H1 (cell line): ENCODE measurements around the gene RAD51B. TPM values are rescaled to one million over a fixed set of nuclear protein-coding genes. Genes with fewer than 3 reads are reported as not detected.

Experiments used
- CTCF ChIA-PET: fragments of 300-600 bp; sonication (Branson Sonifier 250); formaldehyde crosslinking; loops from one replicate; lab custom pipeline; 2021; ENCODE audit not compliant: partially characterized antibody; lab: Charles Lee
- POLR2A ChIA-PET: fragments of 300-600 bp; sonication (Branson Sonifier 250); formaldehyde crosslinking; loops from one replicate; lab custom pipeline; 2021; ENCODE audit warnings: inconsistent platforms; ENCODE audit not compliant: partially characterized antibody; lab: Charles Lee
- DNase-seq, 2 experiments: peaks; one replicate each; pipeline versions ENCODE4 v3.0.0 to v3.0.0-alpha.2; 2010 to 2022; ENCODE audit warnings: low spot score in 2 of 2, low read depth in 1 of 2, mixed read lengths in 1 of 2
- FAIRE-seq: peaks from 2 replicates; lab custom pipeline; 2011; peaks lifted over from hg19 to GRCh38; lab: Jason Lieb, UNC
- H2AFZ ChIP-seq: 2 replicates; pipeline ENCODE4 v1.8.1; 2012; ENCODE audit warnings: low read length, inconsistent platforms
- H2AK5ac ChIP-seq: 2 replicates; pipeline ENCODE4 v1.6.1; 2013; ENCODE audit warnings: low read depth, low read length
- H2BK120ac ChIP-seq: replicated peaks from 2 replicates; pipeline ENCODE3; 2013; ENCODE audit warnings: low read depth, low read length, inconsistent platforms
- H2BK12ac ChIP-seq: 2 replicates; pipeline ENCODE4 v1.6.1; 2013; ENCODE audit warnings: low read depth, low read length
- H2BK15ac ChIP-seq: 2 replicates; pipeline ENCODE4 v1.6.1; 2013; ENCODE audit warnings: low read length
- H2BK20ac ChIP-seq: 2 replicates; pipeline ENCODE4 v1.6.1; 2013; ENCODE audit warnings: low read length
- H2BK5ac ChIP-seq: 2 replicates; pipeline ENCODE4 v1.6.1; 2013; ENCODE audit warnings: low read depth, low read length
- H3K14ac ChIP-seq: 2 replicates; pipeline ENCODE4 v1.6.1; 2013; ENCODE audit warnings: inconsistent platforms; ENCODE audit not compliant: insufficient read length
- H3K18ac ChIP-seq: 2 replicates; pipeline ENCODE4 v1.6.1; 2013; ENCODE audit warnings: low read length; ENCODE audit errors: extremely low read depth
- H3K23ac ChIP-seq: 2 replicates; pipeline ENCODE4 v1.6.1; 2013; ENCODE audit warnings: inconsistent platforms; ENCODE audit not compliant: insufficient read length
- H3K23me2 ChIP-seq: 2 replicates; pipeline ENCODE4 v1.6.1; 2013; ENCODE audit warnings: low read depth, low read length
- H3K27ac ChIP-seq: 2 replicates; pipeline ENCODE4 v1.6.1; 2011; ENCODE audit warnings: low read depth, low read length, inconsistent platforms
- H3K27me3 ChIP-seq, 4 experiments: replicated peaks in 1 of 4; 1 replicate in 1 of 4; 2 replicates in 3 of 4; pipeline versions ENCODE4 v1.6.1 to v1.8.1; 2011 to 2013; ENCODE audit warnings: low read length in 3 of 4, mild to moderate bottlenecking in 3 of 4, inconsistent platforms in 2 of 4, mixed read lengths in 2 of 4, moderate library complexity in 1 of 4; ENCODE audit not compliant: control insufficient read depth in 3 of 4, insufficient read depth in 3 of 4; ENCODE audit errors: extremely low read depth in 1 of 4
- H3K36me3 ChIP-seq, 4 experiments: 2 replicates each; pipeline versions ENCODE4 v1.6.1 to v1.8.1; 2011 to 2013; ENCODE audit warnings: mild to moderate bottlenecking in 4 of 4, low read length in 3 of 4, moderate library complexity in 2 of 4, control low read depth in 1 of 4, inconsistent platforms in 1 of 4; ENCODE audit not compliant: insufficient read depth in 4 of 4, control insufficient read depth in 2 of 4
- H3K4ac ChIP-seq: replicated peaks from 2 replicates; pipeline ENCODE3; 2013; ENCODE audit warnings: low read length, low read depth, mixed read lengths, inconsistent platforms; ENCODE audit not compliant: insufficient read length
- H3K4me1 ChIP-seq, 4 experiments: replicated peaks in 1 of 4; 1 replicate in 1 of 4; 2 replicates in 3 of 4; pipeline versions ENCODE4 v1.6.1 to v1.8.1; 2011 to 2013; ENCODE audit warnings: low read length in 3 of 4, inconsistent platforms in 2 of 4, mixed read lengths in 1 of 4; ENCODE audit not compliant: insufficient read depth in 4 of 4, control insufficient read depth in 3 of 4
- H3K4me2 ChIP-seq, 2 experiments: 2 replicates each; pipeline versions ENCODE4 v1.6.1 to v1.8.1; 2011 to 2013; ENCODE audit warnings: low read depth in 2 of 2, low read length in 2 of 2, control low read depth in 1 of 2, inconsistent platforms in 1 of 2, mild to moderate bottlenecking in 1 of 2; ENCODE audit not compliant: insufficient read depth in 1 of 2
- H3K4me3 ChIP-seq, 4 experiments: fragments of 200-600, 300-600 bp in 1 of 4; sonication (generic), shearing (Covaris generic), sonication (Bioruptor Twin) in 1 of 4; 2 replicates each; pipeline versions ENCODE4 v1.5.1 to v1.8.1; 2011 to 2016; ENCODE audit warnings: low read length in 4 of 4, low read depth in 3 of 4, control low read depth in 2 of 4, inconsistent platforms in 2 of 4, mild to moderate bottlenecking in 2 of 4, mixed read lengths in 1 of 4, moderate library complexity in 1 of 4; ENCODE audit not compliant: insufficient read depth in 2 of 4; ENCODE audit errors: extremely low read depth in 1 of 4
- H3K56ac ChIP-seq: replicated peaks from 2 replicates; pipeline ENCODE3; 2013; ENCODE audit warnings: low read depth, mild to moderate bottlenecking, mixed read lengths, low read length, inconsistent platforms; ENCODE audit not compliant: insufficient read length
- H3K79me1 ChIP-seq: 2 replicates; pipeline ENCODE4 v1.6.1; 2013; ENCODE audit warnings: low read depth, low read length, control low read depth
- H3K79me2 ChIP-seq, 2 experiments: 2 replicates each; pipeline versions ENCODE4 v1.6.1 to v1.8.1; 2012 to 2013; ENCODE audit warnings: low read length in 2 of 2, mild to moderate bottlenecking in 2 of 2, inconsistent platforms in 1 of 2; ENCODE audit not compliant: insufficient read depth in 2 of 2, control insufficient read depth in 1 of 2
- H3K9ac ChIP-seq, 4 experiments: replicated peaks in 1 of 4; 1 replicate in 1 of 4; 2 replicates in 3 of 4; pipeline versions ENCODE4 v1.6.1 to v1.8.1; 2011 to 2013; ENCODE audit warnings: low read depth in 3 of 4, low read length in 3 of 4, control low read depth in 2 of 4, mild to moderate bottlenecking in 2 of 4, moderate library complexity in 2 of 4, inconsistent platforms in 1 of 4; ENCODE audit errors: extremely low read depth in 1 of 4
- H3K9me3 ChIP-seq, 2 experiments: 2 replicates each; pipeline versions ENCODE4 v1.6.1 to v1.8.1; 2012 to 2013; ENCODE audit warnings: mild to moderate bottlenecking in 2 of 2, moderate library complexity in 2 of 2, control low read depth in 1 of 2, inconsistent platforms in 1 of 2, low read depth in 1 of 2, low read length in 1 of 2, mixed read lengths in 1 of 2; ENCODE audit not compliant: insufficient read depth in 2 of 2
- H4K20me1 ChIP-seq, 2 experiments: replicated peaks in 1 of 2; 2 replicates each; pipeline versions ENCODE3 to v1.8.1; 2011 to 2013; ENCODE audit warnings: inconsistent platforms in 2 of 2, low read length in 2 of 2, mild to moderate bottlenecking in 1 of 2; ENCODE audit not compliant: insufficient read depth in 2 of 2, control insufficient read depth in 1 of 2
- H4K5ac ChIP-seq: 2 replicates; pipeline ENCODE4 v1.6.1; 2013; ENCODE audit warnings: low read length, low read depth, mixed read lengths, inconsistent platforms; ENCODE audit not compliant: insufficient read length
- H4K8ac ChIP-seq: 2 replicates; pipeline ENCODE4 v1.8.0; 2013; ENCODE audit warnings: mild to moderate bottlenecking, moderate library complexity, low read length, inconsistent platforms; ENCODE audit not compliant: insufficient read depth; ENCODE audit errors: extremely low read depth
- H4K91ac ChIP-seq: replicated peaks from 2 replicates; pipeline ENCODE3; 2013; ENCODE audit warnings: low read length, mixed read lengths, inconsistent platforms; ENCODE audit not compliant: insufficient read length
- BCL11A ChIP-seq, 2 experiments: IDR thresholded peaks; one replicate each; pipeline ENCODE4 v1.6.1; 2011; ENCODE audit warnings: low read depth in 2 of 2, low read length in 2 of 2, mild to moderate bottlenecking in 2 of 2
- KDM1A ChIP-seq: fragments of 200-600, 300-600 bp; sonication (generic); IDR thresholded peaks from 2 replicates; pipeline ENCODE4 v1.7.1; 2016; ENCODE audit warnings: mild to moderate bottlenecking, low read length, borderline replicate concordance
- NRF1 ChIP-seq: IDR thresholded peaks from 2 replicates; pipeline ENCODE4 v1.6.1; 2011; ENCODE audit warnings: mild to moderate bottlenecking, low read depth, low read length, improper control_type of control experiment
- RBBP5 ChIP-seq: IDR thresholded peaks from 2 replicates; pipeline ENCODE4 v1.7.1; 2012; ENCODE audit warnings: low read depth, mild to moderate bottlenecking, inconsistent platforms, low read length, moderate library complexity, borderline replicate concordance
- TAF1 ChIP-seq: IDR thresholded peaks from 2 replicates; pipeline ENCODE4 v1.6.1; 2011; ENCODE audit warnings: mild to moderate bottlenecking, low read depth, low read length
- TCF12 ChIP-seq: IDR thresholded peaks from 2 replicates; pipeline ENCODE4 v1.6.1; 2011; ENCODE audit warnings: low read depth, mild to moderate bottlenecking, low read length
- TEAD4 ChIP-seq: IDR thresholded peaks from 2 replicates; pipeline ENCODE4 v1.6.1; 2012; ENCODE audit warnings: low read depth, low read length, inconsistent platforms, mixed read lengths
- WGBS, 2 experiments: shearing (Covaris generic) in 1 of 2; methylation state at CpG; one replicate each; pipeline versions ENCODE4 v1.1.6 to v1.1.7; 2013 to 2015; ENCODE audit warnings: low lambda C conversion rate in 2 of 2, mixed read lengths in 2 of 2, inconsistent platforms in 1 of 2, low coverage in 1 of 2, missing lambda C conversion rate in 1 of 2; ENCODE audit not compliant: insufficient replicate concordance in 2 of 2, insufficient coverage in 1 of 2, insufficient read length in 1 of 2; ENCODE audit errors: extremely low coverage in 1 of 2, missing lambda C conversion rate in 1 of 2; 5-methylcytosine and 5-hydroxymethylcytosine counted together
- polyA plus RNA-seq, 7 experiments: library from polyadenylated mRNA; depleted of rRNA in 3 of 7; stranded (reverse) in 5 of 7; unstranded in 2 of 7; fragments of >200 nt in 5 of 7; fragments of 200-250 nt in 2 of 7; gene quantifications; 1 replicate in 5 of 7; 2 replicates in 1 of 7; 4 replicates in 1 of 7; pipeline versions ENCODE4 v1.2.1 to v1.2.3, GENCODE V29; 2011 to 2013; ENCODE audit warnings: missing spikeins in 2 of 7, mixed read lengths in 2 of 7
- total RNA-seq: library from RNA; stranded (reverse); fragmentation: NEBNext Ultra II Directional; extraction: Animal tissue kit (Norgen Biotek cat#: 25700); gene quantifications from 2 replicates; pipeline ENCODE4 v1.2.1, GENCODE V29; 2021
- TF ChIP-seq, protein P1 (sequence below): IDR thresholded peaks from 2 replicates; pipeline ENCODE4 v1.6.1; 2011; ENCODE audit warnings: low read length, improper control_type of control experiment

Gene RAD51B
- total and polyA plus RNA-seq, 2 of the 8 experiments (the other 6 are each of a cell fraction or from before 2014, with no cell fraction given): 3.9 to 14.9 TPM

- no peak overlapping the region for H2BK20ac ChIP-seq
- H3K36me3 ChIP-seq: no peaks in the 10 kb centered on the region; a peak in 1 of 8 replicates
- POLR2A ChIA-PET: no interaction called here
- no peak overlapping the region for H2AK5ac ChIP-seq
- no peak overlapping the region for H4K5ac ChIP-seq
- H2AFZ ChIP-seq: no peak overlapping the region
- no peaks in the 10 kb centered on the region for H3K79me2 ChIP-seq
- H2BK120ac ChIP-seq: no peak overlapping the region
- H3K56ac ChIP-seq: no peak overlapping the region
- no peak overlapping the region for H3K9ac ChIP-seq
- CTCF ChIA-PET: interaction anchor here (1.0 kb wide), 1 partner anchor 222 kb away, joined by 3 read pairs; no protein-coding TSS in a partner anchor
- TF ChIP-seq RBBP5 (no peak), TCF12 (no peak), TAF1 (no peak), NRF1 (no peak), KDM1A (no peak), TEAD4 (no peak), BCL11A (IDR thresholded peaks at IDR 0.05; ENCODE audit: low read depth in 2 of 2, low read length in 2 of 2) (no peak)
- TF ChIP-seq, protein P1, sequence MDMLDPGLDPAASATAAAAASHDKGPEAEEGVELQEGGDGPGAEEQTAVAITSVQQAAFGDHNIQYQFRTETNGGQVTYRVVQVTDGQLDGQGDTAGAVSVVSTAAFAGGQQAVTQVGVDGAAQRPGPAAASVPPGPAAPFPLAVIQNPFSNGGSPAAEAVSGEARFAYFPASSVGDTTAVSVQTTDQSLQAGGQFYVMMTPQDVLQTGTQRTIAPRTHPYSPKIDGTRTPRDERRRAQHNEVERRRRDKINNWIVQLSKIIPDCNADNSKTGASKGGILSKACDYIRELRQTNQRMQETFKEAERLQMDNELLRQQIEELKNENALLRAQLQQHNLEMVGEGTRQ: no peak
- FAIRE-seq (peak; percentile 28), DNase-seq (no peak)
- no peak overlapping the region for H3K4me2 ChIP-seq
- H3K27ac ChIP-seq: no peak overlapping the region
- no peaks in the 10 kb centered on the region for H3K4me1 ChIP-seq
- WGBS, 2 experiments: 89% methylated on average over 5 of the region's 5 CpGs; no CpG with 5 or more reads in 1 of the 2 experiments
- H3K27me3 ChIP-seq: no peaks in the 10 kb centered on the region
- no peak overlapping the region for H3K4me3 ChIP-seq
- H3K14ac ChIP-seq: no peak overlapping the region
- H3K23ac ChIP-seq: no peak overlapping the region
- no peak overlapping the region for H2BK5ac ChIP-seq
- H4K8ac ChIP-seq: no peak overlapping the region
- H3K23me2 ChIP-seq: no peaks in the 10 kb centered on the region
- H4K20me1 ChIP-seq: no peaks in the 10 kb centered on the region
- H4K91ac ChIP-seq: no peak overlapping the region
- H3K79me1 ChIP-seq: no peaks in the 10 kb centered on the region
- no peak overlapping the region for H2BK15ac ChIP-seq
- H2BK12ac ChIP-seq: no peak overlapping the region
- H3K9me3 ChIP-seq: peaks cover 9 to 17% of the 10 kb centered on the region in 2 experiments
- H3K4ac ChIP-seq: no peak overlapping the region
- no peak overlapping the region for H3K18ac ChIP-seq
Measured at GRCh38 chr14:68027276-68027675, 207.7 kb downstream of the RAD51B start.
